ENCODE measurements around the gene PPP2R5B. TPM values are rescaled to one million over a fixed set of nuclear protein-coding genes. Genes with fewer than 3 reads are reported as not detected.

PPP2R5B gene
- total and polyA plus RNA-seq, 9 of the 15 experiments (the other 6 are each of a cell fraction or from before 2014, with no cell fraction given), result 0.10 to 7.8 (median 3.3) TPM

DNA sequence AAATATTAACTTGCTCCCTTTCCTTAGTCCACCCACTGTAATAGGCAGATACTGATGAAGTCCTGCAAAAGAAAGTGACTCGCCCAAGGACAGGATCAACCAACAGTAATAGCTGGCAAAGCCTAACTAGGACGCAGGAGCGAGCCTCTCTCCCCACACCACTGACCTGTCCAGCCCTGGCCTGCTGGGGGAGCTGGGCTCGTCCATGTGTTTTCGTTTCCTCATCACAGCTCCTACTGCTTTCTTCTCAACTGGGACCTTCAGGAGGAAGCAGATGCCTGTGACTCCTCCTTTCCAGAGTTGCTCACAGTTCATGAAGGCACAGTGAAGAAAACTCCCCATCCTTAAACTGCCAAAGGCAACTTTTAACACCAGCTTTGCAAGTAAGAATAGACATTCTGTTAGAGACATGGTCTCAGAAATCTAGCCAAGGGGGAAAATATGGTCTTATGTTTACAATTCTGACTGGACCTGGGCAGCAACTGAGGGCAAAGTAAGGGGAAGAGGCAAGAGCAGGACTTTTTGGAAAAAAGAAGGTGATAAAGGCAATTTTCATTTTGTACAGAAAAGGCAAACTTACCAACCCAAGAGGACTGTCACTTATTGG is 22.8 kb downstream of the PPP2R5B start (continued):
- TF ChIP-seq, protein P1, sequence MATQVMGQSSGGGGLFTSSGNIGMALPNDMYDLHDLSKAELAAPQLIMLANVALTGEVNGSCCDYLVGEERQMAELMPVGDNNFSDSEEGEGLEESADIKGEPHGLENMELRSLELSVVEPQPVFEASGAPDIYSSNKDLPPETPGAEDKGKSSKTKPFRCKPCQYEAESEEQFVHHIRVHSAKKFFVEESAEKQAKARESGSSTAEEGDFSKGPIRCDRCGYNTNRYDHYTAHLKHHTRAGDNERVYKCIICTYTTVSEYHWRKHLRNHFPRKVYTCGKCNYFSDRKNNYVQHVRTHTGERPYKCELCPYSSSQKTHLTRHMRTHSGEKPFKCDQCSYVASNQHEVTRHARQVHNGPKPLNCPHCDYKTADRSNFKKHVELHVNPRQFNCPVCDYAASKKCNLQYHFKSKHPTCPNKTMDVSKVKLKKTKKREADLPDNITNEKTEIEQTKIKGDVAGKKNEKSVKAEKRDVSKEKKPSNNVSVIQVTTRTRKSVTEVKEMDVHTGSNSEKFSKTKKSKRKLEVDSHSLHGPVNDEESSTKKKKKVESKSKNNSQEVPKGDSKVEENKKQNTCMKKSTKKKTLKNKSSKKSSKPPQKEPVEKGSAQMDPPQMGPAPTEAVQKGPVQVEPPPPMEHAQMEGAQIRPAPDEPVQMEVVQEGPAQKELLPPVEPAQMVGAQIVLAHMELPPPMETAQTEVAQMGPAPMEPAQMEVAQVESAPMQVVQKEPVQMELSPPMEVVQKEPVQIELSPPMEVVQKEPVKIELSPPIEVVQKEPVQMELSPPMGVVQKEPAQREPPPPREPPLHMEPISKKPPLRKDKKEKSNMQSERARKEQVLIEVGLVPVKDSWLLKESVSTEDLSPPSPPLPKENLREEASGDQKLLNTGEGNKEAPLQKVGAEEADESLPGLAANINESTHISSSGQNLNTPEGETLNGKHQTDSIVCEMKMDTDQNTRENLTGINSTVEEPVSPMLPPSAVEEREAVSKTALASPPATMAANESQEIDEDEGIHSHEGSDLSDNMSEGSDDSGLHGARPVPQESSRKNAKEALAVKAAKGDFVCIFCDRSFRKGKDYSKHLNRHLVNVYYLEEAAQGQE (IDR thresholded peaks at IDR 0.05; ENCODE audit: borderline replicate concordance), result peak; percentile 51; the same call in 1 of the 2 replicates
- TF ChIP-seq, protein P1 (CRISPR knock-in tag; IDR thresholded peaks at IDR 0.05; ENCODE audit: low read depth), result no peak
- TF ChIP-seq RAD21 (CRISPR knock-in tag; conservative IDR thresholded peaks at IDR 0.05 in 1 of 2, IDR thresholded peaks at IDR 0.05 in 1 of 2) (peak in 1 of 2 experiments; percentile 42; a peak in 2 of 4 replicates), ZNF224 (CRISPR knock-in tag; IDR thresholded peaks at IDR 0.05) (no peak), ZNF75A (CRISPR knock-in tag; IDR thresholded peaks at IDR 0.05) (no peak), L3MBTL2 (IDR thresholded peaks at IDR 0.05) (peak; percentile 24; the same call in 1 of the 2 replicates)
- TF ChIP-seq, protein P2, sequence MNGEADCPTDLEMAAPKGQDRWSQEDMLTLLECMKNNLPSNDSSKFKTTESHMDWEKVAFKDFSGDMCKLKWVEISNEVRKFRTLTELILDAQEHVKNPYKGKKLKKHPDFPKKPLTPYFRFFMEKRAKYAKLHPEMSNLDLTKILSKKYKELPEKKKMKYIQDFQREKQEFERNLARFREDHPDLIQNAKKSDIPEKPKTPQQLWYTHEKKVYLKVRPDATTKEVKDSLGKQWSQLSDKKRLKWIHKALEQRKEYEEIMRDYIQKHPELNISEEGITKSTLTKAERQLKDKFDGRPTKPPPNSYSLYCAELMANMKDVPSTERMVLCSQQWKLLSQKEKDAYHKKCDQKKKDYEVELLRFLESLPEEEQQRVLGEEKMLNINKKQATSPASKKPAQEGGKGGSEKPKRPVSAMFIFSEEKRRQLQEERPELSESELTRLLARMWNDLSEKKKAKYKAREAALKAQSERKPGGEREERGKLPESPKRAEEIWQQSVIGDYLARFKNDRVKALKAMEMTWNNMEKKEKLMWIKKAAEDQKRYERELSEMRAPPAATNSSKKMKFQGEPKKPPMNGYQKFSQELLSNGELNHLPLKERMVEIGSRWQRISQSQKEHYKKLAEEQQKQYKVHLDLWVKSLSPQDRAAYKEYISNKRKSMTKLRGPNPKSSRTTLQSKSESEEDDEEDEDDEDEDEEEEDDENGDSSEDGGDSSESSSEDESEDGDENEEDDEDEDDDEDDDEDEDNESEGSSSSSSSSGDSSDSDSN (IDR thresholded peaks at IDR 0.05; ENCODE audit: borderline replicate concordance in 1 of 2, low read depth in 2 of 2, low read length in 2 of 2), result peak; percentile 58 to 90; a peak in 3 of 4 replicates
- TF ChIP-seq, protein P3, sequence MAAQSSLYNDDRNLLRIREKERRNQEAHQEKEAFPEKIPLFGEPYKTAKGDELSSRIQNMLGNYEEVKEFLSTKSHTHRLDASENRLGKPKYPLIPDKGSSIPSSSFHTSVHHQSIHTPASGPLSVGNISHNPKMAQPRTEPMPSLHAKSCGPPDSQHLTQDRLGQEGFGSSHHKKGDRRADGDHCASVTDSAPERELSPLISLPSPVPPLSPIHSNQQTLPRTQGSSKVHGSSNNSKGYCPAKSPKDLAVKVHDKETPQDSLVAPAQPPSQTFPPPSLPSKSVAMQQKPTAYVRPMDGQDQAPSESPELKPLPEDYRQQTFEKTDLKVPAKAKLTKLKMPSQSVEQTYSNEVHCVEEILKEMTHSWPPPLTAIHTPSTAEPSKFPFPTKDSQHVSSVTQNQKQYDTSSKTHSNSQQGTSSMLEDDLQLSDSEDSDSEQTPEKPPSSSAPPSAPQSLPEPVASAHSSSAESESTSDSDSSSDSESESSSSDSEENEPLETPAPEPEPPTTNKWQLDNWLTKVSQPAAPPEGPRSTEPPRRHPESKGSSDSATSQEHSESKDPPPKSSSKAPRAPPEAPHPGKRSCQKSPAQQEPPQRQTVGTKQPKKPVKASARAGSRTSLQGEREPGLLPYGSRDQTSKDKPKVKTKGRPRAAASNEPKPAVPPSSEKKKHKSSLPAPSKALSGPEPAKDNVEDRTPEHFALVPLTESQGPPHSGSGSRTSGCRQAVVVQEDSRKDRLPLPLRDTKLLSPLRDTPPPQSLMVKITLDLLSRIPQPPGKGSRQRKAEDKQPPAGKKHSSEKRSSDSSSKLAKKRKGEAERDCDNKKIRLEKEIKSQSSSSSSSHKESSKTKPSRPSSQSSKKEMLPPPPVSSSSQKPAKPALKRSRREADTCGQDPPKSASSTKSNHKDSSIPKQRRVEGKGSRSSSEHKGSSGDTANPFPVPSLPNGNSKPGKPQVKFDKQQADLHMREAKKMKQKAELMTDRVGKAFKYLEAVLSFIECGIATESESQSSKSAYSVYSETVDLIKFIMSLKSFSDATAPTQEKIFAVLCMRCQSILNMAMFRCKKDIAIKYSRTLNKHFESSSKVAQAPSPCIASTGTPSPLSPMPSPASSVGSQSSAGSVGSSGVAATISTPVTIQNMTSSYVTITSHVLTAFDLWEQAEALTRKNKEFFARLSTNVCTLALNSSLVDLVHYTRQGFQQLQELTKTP (IDR thresholded peaks at IDR 0.05; ENCODE audit: low read depth in 1 of 2, partially characterized antibody in 2 of 2), result peak in 1 of 2 experiments; percentile 90
- TF ChIP-seq, protein P4, sequence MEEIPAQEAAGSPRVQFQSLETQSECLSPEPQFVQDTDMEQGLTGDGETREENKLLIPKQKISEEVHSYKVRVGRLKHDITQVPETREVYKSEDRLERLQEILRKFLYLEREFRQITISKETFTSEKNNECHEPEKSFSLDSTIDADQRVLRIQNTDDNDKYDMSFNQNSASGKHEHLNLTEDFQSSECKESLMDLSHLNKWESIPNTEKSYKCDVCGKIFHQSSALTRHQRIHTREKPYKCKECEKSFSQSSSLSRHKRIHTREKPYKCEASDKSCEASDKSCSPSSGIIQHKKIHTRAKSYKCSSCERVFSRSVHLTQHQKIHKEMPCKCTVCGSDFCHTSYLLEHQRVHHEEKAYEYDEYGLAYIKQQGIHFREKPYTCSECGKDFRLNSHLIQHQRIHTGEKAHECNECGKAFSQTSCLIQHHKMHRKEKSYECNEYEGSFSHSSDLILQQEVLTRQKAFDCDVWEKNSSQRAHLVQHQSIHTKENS (CRISPR knock-in tag; IDR thresholded peaks at IDR 0.05), result no peak
